NCI-H1930 (cell line): ENCODE results near the gene MRTFB.
"Not testable (repeated sequence)": the region's sequence is repeated elsewhere in the genome, so short reads cannot be mapped to it uniquely, and the experiment has no call there.

ENCODE experiments used
- DNase-seq, 2 experiments: peaks; one replicate each; lab custom pipeline; 2025; lab: John Stamatoyannopoulos, UW

MRTFB gene

GRCh38 chr16:14070877-14071575 is at the start of gene MRTFB:
Gene MRTFB (plus strand): TSS chr16:14071319. CDS start chr16:14140607, 69,288 bp downstream.
- DNase-seq, result peak; percentile 78 to 91

GRCh38 chr16:14023526-14023925 is 47.6 kb upstream of the MRTFB start:
- DNase-seq, result not testable (repeated sequence)

- no peak for DNase-seq
Observed at GRCh38 chr16:14024283-14024682, 46.8 kb upstream of the MRTFB start.

- DNase-seq, result no peak
Observed at GRCh38 chr16:14026572-14027285, 44.4 kb upstream of the MRTFB start.

GRCh38 chr16:14028202-14028601 is 42.9 kb upstream of the MRTFB start:
- no peak for DNase-seq

GRCh38 chr16:14029658-14030057 is 41.5 kb upstream of the MRTFB start:
- DNase-seq, result no peak

GRCh38 chr16:14035092-14035491 is 36.0 kb upstream of the MRTFB start:
- no peak for DNase-seq

- DNase-seq, result no peak
Observed at GRCh38 chr16:14036889-14037288, 34.2 kb upstream of the MRTFB start.

- no peak for DNase-seq
Observed at GRCh38 chr16:14037960-14038359, 33.2 kb upstream of the MRTFB start.

GRCh38 chr16:14041164-14041563 is 30.0 kb upstream of the MRTFB start:
- DNase-seq, result no peak

GRCh38 chr16:14042706-14043105 is 28.4 kb upstream of the MRTFB start:
- no peak for DNase-seq

- DNase-seq, result no peak
Observed at GRCh38 chr16:14043278-14043677, 27.8 kb upstream of the MRTFB start.

- no peak for DNase-seq
Observed at GRCh38 chr16:14043793-14044192, 27.3 kb upstream of the MRTFB start.

GRCh38 chr16:14047121-14047859 is 23.8 kb upstream of the MRTFB start:
- not testable (repeated sequence) for DNase-seq

- no peak for DNase-seq
Observed at GRCh38 chr16:14050291-14051027, 20.7 kb upstream of the MRTFB start.

GRCh38 chr16:14051103-14051729 is 19.9 kb upstream of the MRTFB start:
- no peak for DNase-seq

GRCh38 chr16:14056970-14057369 is 14.1 kb upstream of the MRTFB start:
- DNase-seq, result no peak

- DNase-seq, result no peak
Observed at GRCh38 chr16:14057878-14058382, 13.2 kb upstream of the MRTFB start.

- no peak for DNase-seq
Observed at GRCh38 chr16:14061732-14062259, 9.3 kb upstream of the MRTFB start.

GRCh38 chr16:14062261-14062660 is 8.9 kb upstream of the MRTFB start:
- no peak for DNase-seq
